H54 (cell line): ENCODE measurements around the gene NR4A2.

Experiments used
- DNase-seq: peaks from one replicate; pipeline ENCODE4 v3.0.0; 2011; ENCODE audit warnings: low spot score, mixed read lengths; ENCODE audit not compliant: insufficient read length
- FAIRE-seq: peaks from 3 replicates; lab custom pipeline; 2011; peaks lifted over from hg19 to GRCh38; lab: Jason Lieb, UNC
- POLR2A ChIP-seq: IDR thresholded peaks from 2 replicates; pipeline ENCODE4 v1.6.1; 2011; ENCODE audit warnings: low read depth, mild to moderate bottlenecking, low read length

NR4A2 gene

GRCh38 chr2:156343940-156344301 lies 11.4 kb upstream of the NR4A2 start:
- TF ChIP-seq POLR2A, result no peak
- DNase-seq (no peak), FAIRE-seq (peak; percentile 33)

- FAIRE-seq (no peak), DNase-seq (no peak)
- no peak for TF ChIP-seq POLR2A
Observed at GRCh38 chr2:156343096-156343939, 10.8 kb upstream of the NR4A2 start.

DNA sequence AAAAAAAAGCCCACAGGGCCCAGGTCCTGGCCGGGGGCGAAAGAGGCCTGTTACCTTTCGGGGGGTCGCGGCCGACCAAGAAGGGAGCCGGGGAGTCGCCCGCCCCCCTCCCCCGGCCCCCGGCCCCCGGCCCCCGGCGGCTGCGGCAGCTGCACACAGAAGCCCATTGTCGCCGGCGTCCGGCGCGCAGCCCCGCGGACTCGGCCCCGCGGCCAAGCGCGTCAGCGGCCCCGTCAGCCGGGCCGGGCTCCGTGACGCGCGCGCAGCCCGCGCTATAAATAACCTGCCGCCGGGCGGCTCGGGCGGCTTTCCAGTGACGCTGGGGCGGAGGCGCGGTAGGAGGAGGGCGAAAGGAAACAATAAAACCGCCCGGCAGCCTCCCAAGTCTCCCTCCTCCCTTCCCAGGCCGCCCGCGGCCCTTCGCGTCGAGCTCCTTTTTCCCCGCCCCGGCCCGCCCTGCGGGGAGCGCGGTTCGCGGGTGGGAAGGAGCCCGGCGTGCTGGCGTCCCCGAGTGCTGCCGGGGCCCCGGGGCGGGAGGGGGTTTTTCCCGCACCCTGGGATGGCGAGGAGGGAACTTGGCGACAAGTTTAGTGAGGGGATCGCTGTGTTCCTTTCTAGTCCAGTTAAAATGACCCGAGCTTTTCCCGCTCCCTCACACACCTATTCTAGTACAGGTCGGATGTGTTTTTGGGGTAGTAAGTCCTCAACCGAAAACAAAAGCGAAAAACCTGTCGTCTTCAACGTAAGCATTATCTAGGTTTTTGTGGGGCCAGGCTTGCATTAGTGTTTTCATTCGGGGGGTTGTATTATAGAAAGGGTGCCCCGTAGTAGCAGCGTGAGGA lies 10.0 kb upstream of the NR4A2 start:
- TF ChIP-seq POLR2A, result peak; percentile 50
- peak; percentile 74 for DNase-seq
- peak; percentile 43 for FAIRE-seq

DNA sequence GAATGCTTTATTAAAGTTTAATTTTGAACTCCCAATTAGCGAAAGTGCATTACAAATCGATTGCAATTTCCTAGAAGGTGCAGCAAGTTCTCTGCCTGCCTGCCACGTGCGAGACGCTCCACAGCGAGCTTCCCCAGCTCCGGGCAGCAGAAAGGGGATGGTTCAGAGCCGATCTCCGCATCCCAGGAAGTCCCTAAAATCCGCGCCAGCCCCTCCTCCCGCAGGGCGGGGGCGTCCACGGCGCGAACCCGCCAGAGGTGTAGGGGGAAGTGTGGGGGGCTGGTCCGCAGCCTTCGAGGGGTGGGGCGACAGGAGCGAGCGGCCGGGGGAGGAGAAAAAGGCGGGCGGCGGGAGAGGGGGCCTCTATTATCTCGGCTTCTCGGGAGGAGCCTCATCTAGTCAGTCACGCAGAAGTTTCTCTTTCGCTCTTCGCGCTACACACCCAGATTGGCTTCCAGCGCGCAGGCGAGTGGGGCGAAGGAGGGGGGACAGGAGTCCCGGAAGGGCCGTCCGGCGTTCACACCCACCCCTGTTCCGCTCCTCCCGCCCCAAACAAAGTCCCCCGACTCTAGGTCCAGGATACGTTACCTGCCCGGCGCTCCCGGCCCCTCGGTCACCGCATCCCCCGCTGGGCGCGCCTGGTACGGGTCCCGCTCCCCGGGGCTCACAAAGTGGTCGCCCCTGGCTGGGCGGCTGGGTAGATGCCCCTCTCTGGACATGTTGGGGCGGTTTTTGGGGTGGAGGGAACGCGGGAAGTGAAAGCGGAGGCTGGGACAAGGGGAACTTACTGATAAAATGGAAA lies 9.1 kb upstream of the NR4A2 start:
- FAIRE-seq (peak; percentile 92), DNase-seq (peak; percentile 70)
- TF ChIP-seq POLR2A, result peak; percentile 51

- no peak for TF ChIP-seq POLR2A
- FAIRE-seq (no peak), DNase-seq (no peak)
Observed at GRCh38 chr2:156340804-156341451, 8.4 kb upstream of the NR4A2 start.

GRCh38 chr2:156340377-156340776 lies 7.9 kb upstream of the NR4A2 start:
- DNase-seq (no peak), FAIRE-seq (peak; percentile 30)

DNA sequence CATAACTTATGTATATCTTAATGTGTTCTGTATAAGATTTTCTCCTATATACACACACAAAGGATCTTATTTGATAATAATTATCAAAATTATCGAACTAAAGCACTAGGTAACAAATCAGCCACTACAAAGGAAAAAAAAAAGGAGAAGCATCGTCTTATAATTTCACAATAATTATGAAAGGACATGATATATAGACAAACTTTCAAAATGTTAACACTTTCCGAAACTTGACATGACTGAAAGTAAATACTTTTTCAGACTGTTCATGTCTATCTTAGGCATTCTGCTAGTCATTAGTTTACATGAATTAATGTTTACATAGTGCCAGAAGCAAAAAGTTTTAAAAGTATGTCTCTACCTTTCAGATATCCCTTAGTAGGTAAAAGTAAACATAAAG lies 7.3 kb upstream of the NR4A2 start:
- no peak for DNase-seq
- no peak for TF ChIP-seq POLR2A
- no peak for FAIRE-seq

More at GRCh38 chr2:156340377-156340776, 7.9 kb upstream of the NR4A2 start:
- no peak for TF ChIP-seq POLR2A

GRCh38 chr2:156339110-156339847 lies 6.8 kb upstream of the NR4A2 start:
- no peak for TF ChIP-seq POLR2A
- FAIRE-seq (no peak), DNase-seq (no peak)

DNA sequence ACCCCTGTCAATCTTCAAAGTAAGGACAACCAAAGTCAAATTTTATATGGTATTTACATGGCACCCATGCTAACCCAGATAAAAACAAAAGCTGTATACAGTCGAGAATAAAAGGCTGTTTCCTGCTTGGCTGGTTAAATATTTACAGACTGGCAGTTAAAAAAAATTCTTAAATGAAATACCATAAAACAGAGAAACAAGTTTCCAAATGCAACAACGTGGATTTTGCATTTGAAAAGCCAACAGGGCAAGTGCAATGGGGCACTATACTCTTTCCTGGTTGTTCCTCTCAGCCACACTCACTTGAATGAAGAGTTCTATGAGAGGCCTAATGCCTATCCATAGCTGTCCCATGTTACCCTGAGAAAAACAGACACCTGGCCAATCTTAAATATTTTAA lies 6.1 kb upstream of the NR4A2 start:
- DNase-seq, result no peak
- no peak for TF ChIP-seq POLR2A
- no peak for FAIRE-seq

GRCh38 chr2:156334496-156335478 lies 2.3 kb upstream of the NR4A2 start:
- no peak for TF ChIP-seq POLR2A
- FAIRE-seq (peak; percentile 11), DNase-seq (peak; percentile 63)

GRCh38 chr2:156333951-156334495 lies 1.5 kb upstream of the NR4A2 start:
- TF ChIP-seq POLR2A, result 0 out of 2 replicates have a peak, but pooled peaks have one; percentile 29
- FAIRE-seq, result no peak
- peak; percentile 35 for DNase-seq
